ENCODE measurements around the gene HOXA13.
A peak's percentile ranks its signal among the peaks of the same experiment; 100 is the strongest.

HOXA13 gene

DNA sequence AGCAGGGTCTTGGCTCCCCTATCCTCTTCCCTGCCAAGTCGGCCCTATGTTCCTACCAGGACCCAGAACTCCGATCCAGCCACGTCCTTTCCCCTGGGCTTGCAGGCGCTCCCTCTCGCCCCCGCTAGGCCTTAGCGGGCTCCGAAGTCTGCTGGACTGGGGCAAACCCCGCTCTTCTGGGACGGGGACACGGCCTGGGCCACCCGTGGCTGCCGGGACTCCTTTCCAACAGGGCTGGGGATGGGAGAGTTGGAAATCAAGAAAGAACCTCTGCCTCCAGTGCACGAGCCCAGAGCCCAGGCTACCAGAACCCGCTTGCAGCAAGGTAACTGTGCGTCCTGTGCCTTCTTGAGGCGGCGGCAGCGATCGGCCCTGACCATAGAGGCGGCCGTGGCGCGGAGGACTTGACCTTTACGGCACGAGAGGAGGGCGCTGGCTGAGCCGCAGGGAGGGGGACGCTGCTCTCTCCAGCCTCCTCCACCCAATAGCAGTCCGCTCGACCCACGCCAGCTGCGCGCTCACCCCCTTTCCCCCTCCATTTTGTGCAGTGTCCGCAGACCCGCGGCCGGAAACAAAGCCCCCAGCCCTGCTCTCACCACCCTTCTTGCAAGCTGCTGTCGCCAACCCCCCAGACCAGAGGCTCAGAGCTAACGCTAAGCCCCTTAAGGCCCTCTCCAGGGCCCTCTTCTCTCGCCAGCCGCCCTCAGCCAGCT lies 7.9 kb downstream of the HOXA13 start:
- FAIRE-seq = no peak

DNA sequence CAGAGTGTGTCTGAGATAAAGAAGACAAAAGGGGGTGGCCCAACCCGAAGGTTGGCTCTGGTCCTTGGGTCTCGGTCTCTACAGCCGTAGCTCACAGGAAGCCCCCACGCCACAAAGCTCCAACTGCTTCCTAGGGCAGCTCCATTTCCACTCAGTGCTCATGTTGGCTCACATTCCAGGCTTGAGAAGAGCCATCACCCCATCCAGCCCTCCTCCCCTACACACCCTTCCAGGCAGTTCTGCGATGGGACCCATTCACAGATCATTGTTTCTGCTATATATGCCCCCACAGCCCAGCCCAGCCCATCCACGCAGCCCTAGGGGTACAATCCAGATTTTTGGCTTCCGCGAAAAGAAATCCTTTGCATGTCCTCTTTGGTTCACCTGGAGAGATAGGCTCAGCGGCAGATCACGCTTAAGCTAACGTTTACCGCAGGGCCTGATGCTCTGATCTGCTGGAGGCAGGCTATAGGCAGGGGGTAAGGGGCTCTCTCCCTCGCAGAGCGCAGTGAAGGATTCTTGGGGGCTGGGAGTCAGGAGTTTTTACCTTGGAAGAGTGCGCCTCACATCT lies 8.6 kb downstream of the HOXA13 start:
- no peak for FAIRE-seq

DNA sequence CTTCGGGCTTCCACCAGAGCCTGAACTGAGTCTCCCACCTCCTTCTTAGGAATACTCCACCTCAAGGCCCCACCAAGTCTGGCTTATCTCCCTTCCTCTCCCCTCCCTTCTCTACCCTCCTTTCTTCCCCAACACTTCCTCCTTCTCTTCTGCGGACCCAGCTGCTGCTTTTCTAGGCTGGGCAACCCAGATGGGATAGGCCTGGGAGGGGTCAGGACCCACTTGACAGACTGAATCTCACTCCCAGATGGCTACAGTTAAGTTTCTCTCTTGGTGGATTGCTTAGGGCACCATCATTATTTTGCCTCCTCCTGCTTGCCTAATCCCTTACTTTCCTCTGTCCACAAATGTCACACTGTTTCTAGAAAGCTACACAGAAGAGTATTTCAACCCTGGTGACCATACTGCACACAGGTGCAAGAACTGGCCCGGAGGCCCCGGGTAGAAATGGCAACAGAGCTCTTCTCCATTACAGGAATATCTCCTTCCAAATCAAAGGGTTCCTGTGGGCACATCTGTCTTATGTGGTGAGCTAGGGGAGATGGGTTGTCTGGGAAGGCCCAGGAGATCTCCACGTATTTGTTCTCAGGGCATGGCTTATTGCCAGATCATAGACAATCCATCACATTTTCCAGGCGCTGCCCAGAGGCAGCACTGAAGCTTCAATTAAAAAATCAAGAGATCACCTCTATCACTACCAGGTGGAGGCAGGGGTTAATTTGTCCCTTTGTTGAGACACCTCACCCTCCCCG lies 9.7 kb downstream of the HOXA13 start:
- FAIRE-seq = no peak

DNA sequence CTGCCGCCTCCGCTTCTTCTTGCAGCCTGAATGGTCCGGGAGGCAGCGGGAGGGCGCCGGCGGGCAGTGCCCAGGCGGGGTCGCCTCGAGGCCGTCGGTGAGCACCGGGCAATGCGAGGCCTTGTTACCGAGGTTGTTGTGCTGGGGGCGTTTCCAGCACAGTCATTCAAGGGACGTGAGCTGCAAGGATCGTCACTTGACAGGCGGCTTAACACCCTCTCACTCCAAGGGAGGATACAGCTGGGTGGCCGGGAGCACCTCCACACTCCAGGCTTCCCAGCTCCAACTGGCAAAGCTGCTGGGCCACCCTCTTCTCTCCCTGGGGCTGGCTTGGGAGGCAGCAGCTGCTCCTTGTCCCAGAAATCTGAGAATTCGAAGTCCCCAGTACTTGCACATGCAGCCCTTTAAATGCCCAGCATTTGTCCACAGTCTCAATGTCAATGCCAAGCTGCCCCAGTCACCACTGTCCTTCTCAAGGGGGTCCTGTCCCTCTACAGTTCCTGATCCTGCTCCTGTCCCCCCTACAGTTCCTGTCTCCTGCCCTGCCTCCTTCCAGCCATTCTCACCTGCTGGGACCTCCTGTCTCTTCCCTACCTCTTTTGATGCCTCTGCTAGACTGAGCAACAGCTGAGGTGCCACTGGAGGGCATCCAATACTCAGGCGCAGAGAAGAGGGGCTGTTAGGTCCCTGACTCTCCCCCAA lies 10.4 kb downstream of the HOXA13 start:
- FAIRE-seq = no peak

DNA sequence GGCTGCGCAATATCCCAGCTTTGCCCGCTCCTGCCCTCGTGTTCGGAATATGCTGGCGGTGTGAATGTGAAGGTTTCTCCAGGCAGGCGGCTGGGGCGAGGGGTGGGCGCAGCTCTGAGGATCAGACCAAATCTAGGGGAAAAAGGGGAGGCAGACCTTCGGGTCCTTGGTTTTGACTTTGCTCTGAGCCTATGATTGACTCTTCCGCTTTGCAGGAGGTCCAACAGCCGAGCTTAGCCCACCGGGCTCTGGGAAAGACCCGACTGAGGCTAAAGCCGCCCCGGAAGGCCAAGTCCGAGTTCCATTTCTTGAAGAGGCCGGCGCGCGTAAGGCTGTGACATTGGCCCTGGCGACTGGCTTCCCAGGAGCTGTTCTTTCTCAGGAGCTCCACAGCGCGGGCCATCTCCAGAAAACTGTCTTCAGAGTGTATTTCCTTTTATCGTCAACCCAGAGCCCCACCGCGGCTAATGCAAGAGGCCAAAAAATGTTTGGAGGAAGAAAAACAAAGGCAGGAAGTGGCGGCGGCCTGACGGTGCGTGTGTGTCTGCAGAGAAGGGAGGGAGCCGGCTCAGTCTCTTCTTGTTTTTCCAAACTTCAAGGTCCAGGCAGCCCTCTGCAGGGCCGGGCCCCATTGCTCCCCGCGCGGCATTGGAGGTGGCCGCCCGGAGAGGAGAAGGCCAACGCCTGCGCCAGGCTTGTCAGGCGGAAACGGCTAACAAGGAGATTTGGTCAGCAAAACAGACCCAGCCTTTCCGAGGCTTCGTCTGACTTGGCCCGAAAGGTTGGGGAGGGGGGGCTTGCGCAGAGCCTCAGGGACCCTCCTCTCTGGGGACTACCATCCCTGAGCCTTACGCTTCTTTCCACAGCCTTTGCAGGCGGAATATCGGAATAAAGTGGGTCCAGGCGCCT lies 11.3 kb downstream of the HOXA13 start:
- no peak for FAIRE-seq

DNA sequence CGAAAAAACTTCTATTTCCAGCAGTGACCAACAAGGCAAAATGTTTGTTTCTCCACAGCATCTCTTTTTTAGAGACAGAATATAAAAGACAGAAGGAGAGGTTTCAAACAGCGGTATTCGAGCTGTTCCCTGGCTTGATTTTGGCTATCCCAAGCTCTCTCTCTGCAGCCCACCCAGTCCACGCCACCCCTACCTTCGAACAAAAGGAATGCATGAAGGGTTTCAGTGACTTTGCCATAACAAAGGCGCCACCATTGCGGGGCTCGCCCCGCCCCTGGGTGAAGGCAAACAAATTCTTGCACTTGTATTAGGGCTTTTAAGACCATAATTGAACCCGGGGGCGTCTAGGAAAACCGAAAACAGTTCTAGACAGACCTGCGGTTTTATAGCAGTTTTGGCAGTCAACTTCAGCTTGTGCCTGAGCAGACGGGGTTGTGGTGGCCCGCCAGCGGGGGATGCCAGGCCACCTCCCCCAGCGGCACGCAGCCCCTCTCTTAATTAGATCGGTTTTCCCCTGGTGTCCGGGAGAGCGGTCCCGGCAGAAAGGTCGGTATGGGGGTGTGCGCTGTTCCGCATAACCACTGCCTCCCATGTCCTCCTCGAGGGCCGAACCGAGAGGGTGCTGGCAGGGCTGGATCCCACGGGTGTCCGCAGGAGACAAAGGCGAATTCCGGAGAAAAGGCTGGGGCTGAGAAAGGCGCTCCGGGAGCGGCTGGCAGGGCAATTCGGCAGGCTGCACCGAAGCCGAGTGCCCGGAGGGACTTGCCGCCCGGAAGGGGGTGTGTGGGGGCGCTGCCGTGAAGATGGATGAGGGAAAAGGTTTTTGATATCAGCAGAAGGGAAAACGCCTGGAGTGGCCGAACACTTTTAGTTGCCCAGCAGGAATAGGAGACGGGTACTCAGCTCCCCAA lies 12.2 kb downstream of the HOXA13 start:
- FAIRE-seq = no peak

DNA sequence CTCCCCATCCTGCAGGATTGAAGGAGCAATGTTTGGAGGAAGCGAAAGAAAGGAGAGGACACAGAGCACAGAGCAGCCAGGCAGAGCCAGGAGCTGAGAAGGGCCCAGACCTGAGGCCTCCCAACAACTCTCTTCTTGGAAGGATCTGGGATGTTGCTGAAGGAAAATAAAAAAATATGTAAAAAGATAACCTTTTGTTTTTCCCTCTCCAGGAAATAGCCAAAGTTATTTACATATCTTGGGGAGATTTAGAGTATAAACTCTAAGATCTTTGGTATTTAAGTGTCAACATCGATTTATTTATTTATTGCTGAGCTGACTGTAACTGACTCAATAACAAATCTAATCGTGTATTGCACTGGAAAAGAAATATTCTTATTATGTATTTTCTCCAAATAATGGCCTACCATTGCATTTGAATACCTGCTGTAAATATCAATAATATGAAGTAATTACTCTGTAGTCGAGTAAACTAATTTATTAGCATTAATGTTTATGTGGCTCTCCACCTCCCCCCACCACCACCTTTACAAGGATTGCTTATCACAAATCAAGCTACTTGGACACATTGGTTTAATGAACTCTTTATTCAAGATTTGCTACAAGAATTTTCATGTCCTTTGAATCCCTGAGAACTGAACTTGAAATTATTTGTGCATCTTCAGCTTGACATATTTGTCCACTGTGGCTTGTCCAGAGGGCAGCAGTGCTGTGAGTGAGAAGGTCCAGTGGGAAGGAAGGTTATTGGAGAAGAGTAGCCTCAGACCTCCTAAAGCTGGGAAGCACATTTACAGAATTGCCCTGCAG lies 13.0 kb downstream of the HOXA13 start:
- peak; percentile 61 for FAIRE-seq

DNA sequence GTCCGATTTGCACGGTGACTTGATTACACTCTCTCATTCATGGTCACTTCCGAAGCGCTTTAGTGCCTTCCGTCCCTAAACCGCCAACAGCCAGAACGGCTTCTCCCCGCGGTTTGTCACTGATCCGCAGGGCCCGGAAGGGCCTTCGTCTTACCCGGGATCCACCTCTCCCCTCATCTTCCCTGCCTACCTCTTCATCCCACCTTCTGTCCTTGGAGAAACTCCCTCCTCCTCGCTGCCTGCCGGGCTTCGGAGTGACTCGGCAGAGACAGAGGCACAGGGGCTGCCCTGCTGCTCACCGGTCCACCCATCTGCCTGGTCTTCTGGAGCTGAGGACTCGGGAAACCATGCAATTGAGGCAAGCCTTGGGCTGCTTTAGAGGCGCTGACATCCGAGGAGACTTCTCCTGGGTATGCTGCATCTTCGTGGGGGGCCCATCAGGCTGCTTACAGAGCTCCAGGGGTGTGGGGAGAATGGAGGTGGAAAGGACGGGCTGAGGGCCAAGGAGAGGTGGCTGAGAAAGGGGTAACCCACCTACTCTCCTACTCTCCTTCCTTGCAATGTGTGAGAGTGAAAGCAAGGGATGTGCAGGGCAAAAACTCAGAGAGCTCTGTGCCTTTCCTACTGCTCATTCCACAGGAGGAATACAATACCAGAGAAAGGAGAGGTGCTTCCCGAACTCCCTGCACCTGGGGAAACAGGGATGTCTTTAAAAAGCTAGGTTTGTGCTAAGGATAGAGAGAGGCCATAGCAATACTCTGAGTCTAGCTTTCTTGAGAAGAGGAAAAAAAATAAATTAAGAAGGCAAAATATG lies 13.8 kb downstream of the HOXA13 start:
- FAIRE-seq = no peak

DNA sequence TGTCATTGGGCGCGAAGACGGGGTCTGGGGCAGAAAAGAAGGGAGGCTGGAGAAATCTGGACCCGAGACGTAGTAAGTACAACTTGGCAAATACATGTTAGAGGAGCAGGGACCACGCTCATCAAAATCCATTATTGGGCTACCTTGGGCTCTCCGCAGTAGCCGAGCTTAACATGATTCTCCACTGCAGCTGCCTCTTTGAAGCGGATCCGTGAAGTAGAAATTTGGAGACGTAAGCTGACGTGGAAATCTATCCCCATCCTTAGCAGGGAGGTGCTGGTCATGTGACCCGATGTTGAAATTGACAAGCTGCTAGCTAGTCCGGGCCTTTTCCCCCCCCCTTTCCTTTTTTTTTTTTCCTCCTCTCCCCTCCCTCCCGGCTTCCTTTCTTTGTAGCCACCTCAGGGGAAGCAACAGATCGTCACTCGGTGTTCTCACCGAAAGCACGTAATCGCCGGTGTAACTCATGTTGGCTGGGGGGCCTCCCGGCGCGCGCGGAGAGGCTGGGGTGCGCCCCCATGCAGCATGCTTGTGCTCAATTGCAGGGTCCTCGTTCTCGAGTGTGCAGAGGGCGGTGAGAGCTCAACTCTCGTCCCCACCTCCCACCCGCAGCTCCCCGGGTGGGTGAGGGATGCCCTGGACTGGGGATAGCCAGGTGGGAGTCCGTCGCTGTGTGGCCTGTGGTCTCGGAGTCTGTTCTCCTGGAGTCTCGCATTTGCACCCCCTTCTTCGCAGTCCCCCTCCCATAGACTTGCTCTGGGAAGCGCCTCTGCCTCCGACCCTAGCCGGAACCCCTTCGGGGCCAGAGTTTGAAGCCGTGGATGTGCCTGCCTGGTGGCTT lies 14.7 kb downstream of the HOXA13 start, which contains the start of gene HOXA11:
TSS of gene HOXA11 (minus strand) at position 220 of the 841 bp plus-strand sequence. CDS start at position 132, 88 bp downstream.
- peak; percentile 93 for FAIRE-seq

DNA sequence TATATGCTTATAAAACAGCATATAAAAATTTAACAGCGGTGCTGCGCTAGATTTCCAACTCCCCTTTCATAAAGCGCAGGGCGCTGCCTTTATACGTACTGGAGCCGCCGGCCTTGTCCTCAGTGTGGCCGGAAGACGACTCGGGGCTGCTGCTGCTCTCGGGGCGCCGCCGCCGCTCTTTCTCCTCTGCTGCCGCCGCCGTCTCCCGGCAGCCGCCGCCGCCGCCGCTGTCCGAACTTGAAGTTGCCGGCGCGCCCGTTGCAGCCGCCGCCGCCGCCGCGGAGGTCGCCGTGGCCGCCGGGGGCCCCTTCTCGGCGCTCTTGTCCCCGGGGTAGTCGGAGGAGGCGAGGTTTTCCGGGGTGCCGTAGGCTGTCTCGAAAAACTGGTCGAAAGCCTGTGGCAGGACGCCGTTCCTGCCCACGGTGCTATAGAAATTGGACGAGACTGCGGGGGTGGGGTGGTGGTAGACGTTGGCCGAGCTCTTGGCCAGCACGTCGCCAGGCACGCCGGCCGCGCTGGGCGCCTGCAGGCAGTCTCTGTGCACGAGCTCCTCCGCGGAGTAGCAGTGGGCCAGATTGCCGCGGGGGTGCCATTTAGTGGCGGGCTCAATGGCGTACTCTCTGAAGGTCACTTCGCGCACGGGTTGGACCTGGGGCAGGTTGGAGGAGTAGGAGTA lies 15.4 kb downstream of the HOXA13 start:
- no peak for FAIRE-seq

DNA sequence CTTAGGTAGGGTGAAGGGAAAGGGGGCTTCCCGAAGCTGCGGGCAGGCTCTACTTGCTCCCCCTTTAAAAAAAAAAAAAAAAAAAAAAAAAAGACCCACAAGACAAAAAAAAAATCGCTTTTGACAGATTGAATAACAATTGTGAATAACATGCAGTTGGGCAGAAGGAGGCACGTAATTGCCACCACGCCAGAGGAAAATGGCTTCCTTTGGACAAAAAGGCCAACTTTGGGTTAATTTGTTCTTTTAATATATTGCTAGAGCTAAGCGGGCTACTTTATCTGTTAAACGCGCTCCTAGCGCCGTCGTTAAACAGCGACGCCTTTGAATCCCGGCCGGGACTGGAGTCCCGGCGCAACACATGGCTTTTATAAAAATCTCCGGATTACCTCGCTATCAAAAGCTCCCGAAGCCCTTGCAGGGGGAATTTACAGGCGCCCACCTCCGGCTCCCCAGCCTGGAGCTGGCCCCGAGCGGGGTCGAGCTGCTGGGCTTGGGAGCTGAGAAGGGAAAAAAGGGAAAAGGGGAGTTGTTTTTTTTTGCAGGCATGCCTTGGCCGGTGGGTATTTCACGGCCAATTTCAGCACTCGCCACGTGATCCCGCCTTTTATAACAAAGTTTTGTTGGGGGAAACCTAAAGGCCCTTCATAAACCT lies 16.1 kb downstream of the HOXA13 start:
- FAIRE-seq = no peak

DNA sequence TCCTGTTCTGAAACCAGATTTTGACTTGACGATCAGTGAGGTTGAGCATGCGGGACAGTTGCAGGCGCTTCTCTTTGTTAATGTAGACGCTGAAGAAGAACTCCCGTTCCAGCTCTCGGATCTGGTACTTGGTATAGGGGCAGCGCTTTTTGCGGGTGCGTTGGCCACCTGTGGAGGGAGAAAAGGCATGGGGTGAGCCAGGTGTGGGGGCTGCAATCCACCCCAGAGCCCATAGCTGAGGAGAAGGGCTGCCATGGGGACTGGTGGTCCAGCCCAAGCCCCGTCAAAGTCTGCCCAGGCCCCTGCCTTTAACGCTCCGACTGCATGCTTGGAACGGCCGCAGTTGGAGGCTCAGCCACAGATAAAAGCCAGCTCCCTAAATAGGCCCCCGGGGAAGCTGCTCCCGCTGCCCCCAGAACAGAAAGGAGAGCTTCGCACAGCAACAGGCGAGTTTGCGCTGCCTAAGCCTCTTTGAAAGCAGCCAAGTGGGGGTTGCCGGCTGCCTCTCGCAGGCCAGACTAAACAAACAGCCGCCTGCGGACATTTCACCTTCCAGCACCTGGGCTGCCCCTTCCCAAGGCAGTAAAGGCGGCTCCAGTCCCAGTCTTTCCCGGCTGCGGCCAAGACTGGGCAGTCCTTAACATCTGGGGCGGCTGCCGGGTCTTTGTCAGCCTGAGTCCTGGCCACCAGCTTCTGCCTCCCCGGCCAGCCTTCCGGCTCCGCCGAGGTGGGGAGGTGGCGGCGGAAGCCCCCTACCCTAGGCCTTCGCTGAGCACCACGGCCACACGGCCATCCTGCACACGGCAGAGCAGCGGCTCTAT lies 16.8 kb downstream of the HOXA13 start:
- no peak for FAIRE-seq

DNA sequence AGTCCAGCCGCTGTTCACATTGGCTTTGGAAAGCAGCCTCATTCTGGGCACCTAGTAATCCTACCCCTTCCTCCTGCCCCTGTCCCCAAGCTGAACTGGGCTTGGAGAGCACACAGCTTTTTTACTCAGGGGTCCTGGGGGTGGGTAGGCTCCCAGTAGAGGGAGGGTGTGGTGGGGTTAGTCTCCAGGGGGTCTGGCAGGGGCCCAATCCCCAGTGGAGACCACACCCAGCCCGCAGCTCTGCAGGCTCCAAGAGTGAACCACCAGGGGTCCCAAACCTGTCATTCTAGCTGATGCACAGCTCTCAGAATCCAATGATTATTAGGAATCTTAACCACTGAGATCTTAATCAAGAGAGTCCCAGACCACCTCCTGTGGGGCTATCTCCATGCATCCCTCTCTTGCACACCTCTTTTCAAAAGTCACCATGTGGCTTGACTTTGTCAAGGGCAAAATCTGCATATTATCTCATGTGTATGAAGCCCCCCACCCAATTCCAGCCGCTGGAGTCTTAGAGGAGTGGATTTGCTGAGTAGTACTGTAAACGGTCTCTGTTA lies 17.5 kb downstream of the HOXA13 start:
- FAIRE-seq = no peak

DNA sequence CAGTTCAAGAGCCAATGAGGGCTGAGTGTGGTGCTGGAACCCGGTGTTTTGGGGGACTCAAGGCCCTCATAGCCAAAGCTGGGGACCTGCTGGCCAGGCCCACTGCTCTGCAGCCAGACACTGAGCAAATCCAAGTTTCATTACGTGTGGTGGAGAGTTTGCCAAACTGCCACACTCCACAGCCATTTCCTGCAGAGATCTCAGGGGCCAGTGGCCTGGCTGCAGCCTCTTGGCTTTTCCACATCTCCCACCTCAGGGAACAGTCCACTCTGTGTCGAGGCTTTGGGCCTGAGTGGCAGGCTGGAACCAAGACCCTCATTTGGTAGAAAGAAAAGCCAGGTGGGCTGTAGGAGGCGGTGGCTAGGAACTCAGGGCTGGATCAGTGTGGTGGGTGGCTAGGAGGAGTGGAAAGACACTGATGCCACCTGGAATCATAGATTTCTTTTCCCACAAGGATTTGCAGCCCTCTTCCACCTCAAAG lies 18.1 kb downstream of the HOXA13 start:
- no peak for FAIRE-seq
